GM21360 (cell line): Measurements from ENCODE around the gene ATP2B2.

Experiments used
- ATAC-seq: cut with Tn5 transposase; IDR thresholded peaks from one replicate; pipeline ENCODE4 v1.9.1; 2021; ENCODE audit warnings: mild to moderate bottlenecking, moderate library complexity; ENCODE audit not compliant: unreplicated experiment

Gene ATP2B2

DNA sequence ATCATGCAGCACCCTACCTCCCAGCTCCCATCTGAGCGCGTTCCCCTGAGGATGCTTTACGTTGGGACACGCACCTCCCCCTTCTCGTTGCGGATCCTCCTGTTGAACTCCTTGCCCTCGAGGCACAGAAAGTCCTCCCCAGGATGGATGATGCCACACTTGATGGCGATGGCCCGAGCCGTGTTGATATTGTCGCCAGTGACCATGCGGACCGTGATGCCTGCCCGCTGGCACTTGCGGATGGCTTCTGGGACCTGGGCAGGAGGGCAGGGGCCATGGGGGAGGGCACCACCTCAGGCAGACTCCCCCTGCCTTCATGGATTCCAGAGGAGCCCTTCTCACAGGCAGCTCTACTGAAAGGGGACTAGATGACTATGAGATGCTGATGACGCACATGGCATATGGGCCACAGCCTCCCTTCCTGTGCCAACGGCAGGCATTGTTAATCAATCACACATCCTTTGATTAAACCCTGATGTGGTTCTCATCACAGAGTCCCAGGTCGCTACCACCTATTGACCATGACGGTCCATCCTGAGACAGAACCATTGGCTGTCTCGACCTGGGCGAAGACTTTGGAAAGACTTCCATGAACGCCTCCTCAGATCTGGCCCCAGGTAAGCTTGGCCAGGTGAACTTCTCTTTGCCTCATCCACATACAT lies 154.9 kb downstream of the ATP2B2 start:
- no peak for ATAC-seq

DNA sequence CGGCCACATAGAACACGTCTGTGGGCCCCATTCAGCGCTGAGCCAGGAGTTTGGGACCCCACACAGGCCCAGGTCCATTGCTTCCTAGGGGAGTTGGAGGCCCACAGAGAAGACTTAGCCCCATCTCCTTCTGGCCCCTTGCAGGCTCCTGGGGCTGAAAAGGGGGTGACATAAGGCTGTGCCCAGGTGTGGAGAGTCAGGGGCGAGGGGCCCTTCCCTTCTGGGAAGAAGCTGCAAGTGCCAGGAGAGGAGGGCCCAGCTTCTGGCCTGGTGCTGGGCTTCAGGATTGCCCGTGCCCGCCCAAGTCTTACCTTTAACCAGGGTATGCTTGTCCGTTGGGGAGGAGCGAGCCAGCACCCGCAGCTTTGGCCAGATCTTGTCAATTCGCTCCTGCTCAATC lies 155.6 kb downstream of the ATP2B2 start:
- ATAC-seq: no peak

DNA sequence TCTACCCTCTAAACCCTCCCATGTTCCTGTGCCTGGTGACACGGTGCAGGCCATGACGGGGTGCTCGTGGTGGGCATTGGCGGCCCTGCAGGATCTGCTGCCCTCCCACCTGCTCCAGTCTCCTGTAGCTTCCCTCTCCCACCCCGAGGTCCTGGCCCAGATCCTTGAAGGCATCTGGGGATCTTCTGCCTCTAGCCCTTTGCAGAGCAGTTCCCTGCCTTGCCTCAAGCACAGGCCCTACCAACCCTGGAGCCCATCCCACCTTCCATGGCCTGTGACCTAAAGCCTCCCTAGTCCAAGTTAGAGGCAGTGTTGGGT lies 157.0 kb downstream of the ATP2B2 start:
- no peak for ATAC-seq

DNA sequence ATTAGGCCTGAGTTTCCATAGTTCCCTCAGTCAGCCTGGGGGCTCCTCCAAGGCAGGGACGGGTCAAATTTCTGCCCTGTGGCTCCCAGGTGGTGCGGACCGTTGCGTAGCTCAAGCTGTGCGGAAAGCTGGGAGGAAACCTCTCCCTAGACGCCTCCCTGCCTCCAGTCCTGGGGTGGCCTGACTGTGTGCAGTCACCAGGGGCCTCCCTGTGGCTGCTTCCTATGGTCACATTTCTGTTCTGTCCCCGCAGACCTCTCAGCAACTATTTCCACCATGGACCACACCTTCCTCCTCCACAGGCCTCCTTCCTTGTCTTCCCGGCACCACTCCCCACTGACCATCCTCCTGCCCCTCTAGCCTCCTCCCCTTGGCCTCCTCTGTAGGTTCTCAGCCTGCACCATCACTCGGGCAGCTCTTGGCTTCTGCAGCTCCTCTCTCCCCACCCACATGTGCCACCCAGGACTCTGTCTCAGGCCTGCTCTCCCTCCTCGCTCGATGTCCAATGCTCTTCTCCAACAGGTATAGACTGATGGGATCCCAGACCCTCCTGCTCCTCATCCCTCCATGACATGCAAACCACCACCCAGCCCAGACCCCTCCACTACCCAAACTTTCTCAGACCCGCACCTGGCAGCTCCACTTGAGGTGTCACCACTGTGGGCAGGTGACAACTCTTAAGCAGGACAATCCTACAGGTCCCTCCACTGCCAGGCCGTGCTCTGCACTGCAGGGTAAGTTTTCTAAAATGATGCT lies 157.6 kb downstream of the ATP2B2 start:
- no peak for ATAC-seq

DNA sequence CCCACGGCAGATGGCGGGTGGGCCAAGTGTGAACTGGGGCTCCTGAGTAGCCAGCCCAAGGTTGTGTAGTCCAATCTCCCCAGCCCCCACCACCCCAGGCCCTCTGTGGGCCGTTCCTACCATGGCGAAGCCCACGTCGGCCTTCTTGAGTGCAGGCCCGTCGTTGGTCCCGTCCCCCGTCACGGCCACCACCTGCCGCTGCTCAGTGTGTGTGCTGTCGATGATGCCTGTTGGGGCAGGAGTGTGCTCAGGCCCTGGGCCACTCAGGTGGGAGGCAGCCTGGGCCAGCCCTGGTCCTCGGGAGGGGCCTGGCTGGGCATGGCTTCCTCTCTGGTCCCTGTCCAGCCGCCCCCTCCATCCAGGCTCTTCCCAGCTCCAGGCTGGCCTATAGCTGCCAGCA lies 159.5 kb downstream of the ATP2B2 start:
- no peak for ATAC-seq

DNA sequence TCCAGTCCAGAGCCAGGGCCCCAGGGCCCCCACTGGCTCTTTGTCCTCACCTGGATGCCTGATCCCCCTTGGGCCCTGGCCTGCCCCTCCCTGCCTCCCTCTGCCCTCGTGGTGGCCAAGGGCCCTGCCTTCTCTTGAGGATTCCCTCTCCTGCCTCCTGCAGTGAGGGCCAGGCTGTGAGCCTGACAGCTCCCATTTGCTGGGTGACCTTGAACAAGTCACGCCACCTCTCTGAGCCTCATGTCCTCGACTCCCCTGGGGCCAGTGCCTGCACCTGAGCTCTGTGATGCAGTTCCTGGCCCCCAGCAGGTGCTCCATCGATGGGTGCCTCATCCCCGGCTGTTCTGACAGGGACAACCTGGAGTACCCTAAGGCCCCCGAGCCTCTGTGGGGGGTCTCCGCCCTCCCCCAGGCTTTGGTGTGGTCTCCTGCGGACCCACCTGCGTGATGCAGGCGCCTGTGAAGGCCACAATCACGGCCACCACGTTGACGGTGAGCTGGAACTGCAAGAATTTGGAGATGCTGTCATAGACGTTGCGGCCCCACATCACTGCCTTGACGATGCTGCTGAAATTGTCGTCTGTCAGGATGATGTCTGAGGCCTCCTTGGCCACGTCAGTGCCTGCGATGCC lies 160.3 kb downstream of the ATP2B2 start:
- ATAC-seq: no peak

DNA sequence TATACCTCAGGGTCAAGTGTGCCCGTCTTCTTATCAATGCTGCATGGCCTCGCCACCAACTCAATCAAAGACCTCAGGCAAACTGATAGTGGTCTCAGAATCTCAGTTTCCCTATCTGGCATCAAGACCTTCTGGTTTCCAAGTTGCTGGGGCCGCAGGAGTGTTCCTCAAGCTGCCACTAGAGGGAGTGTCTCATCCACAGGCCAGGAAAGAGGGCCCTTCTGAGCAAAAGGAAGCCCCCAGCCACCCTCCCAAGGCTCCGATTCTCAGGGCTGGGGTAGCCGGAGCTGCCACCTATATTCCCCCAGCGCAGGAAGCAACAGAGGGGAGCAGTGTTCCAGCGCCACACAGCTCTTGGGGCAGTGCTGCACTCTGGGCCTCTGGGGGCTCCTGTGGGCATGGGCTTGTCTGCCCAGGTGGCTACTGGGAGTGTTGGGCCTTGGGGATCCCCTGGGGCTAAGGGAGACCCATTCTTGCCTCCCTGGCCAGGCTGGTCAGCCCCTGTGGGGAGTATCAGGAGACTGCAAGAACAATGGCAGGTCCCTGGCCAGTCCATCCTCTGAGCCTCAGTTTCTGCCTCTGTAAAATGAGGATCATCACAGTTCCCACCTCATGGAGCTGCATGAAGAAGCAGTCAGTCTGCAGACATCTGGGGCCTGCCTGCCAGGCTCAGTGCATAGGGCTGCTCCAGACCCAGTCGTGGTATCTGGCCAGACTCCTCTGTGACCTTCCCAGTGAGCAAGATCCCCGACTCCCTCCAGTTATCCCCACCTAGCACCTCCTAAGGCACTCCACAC lies 161.0 kb downstream of the ATP2B2 start:
- no peak for ATAC-seq

DNA sequence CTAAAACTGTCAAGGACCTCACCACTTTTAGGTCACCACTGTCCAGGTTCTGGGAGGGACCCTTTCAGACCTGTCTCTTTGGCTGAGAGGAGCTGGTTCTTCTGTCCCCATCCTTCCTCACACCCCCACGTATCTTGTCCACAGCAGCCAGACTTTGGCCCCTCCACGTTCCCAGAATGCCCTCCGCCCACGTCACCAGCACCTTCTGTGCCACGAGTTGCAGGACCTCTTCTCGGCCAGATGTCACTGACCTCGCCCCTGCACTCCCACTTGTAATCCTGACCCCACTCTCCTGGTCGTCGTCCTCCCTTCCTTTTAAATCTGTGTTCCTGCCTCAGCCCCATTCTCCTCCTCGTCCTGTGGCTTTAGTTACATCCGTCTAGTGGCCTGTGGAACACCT lies 161.9 kb downstream of the ATP2B2 start:
- ATAC-seq: no peak

DNA sequence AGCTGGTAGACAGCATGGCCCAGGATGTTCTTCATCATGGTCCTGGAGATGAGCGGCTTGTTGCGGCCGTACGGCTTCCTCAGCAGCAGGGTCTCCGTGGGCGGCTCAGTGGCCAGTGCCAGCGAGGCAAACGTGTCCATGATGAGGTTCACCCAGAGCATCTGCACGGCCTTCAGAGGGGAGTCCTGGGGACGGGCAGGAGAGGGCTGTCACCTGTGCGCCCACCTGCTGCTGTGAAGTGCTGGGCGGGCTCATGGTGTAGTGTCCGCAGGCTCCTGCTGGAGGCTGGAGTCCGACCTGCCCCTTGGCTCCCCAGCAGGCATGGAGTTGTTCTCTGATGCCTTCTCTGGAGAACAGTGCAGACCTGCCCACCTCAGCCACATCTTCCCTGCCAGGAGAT lies 162.6 kb downstream of the ATP2B2 start:
- no peak for ATAC-seq

DNA sequence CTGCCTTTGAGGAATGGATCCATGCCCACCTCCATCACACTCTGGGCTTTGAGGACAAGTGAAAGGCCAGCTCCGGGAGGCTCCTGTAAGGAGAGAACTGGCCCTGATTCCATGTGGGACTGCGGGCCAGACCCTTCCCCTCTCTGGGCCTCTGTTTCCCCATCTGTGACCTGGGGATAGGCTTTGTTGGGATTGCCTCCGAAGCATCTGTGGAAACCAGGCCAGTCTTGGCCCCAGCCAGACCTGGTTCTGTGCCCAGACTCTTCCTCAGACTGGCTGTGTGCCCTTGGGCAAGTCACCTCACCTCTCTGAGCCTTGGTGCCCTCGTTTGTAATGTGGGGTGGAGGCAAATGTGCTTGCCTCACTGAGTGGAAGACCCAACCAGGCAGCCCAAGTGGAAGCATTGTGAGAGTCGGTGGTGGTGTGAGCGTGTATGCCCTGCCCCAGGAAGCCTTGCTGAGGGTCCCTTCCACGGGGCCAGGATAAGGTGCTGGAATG lies 163.4 kb downstream of the ATP2B2 start:
- no peak for ATAC-seq

DNA sequence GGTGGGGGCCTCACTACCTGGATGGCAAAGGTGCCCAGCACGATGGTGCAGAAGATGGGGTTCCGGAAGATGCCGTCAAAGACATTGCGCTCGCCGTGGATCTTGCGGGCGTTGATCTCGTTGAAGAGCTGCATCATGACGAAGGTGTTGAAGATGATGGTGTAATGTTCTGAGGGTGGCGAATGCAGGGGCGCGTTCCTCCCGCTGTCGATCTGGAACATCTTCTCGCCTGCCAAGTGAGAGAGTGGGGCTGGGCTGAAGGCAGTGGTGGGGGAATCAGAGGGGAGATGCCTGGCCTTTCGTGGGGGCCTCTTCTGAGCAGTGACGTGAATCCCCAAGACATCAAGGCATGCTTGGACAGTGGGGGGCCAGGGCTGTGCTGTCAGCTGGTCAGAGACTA lies 164.9 kb downstream of the ATP2B2 start:
- no peak for ATAC-seq

DNA sequence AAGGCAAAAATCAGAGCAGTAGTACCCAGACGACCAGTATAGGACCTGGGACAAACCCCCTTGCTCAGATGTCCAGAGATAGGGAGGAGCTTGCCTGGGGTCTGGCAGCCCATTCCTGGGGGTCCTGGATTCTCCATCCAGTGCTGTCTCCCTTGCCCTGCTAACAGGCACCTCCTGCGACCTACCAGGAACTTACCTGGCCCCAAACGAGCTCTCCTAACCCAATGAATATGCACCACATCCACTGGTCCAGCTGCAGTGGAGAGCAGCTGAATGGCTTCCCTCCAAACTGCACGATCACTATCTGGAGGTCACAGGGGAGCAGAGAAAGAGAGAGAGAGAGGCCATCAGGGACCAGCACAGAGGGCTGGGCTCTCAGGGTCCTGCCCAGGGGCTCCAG lies 165.3 kb downstream of the ATP2B2 start:
- ATAC-seq: no peak

DNA sequence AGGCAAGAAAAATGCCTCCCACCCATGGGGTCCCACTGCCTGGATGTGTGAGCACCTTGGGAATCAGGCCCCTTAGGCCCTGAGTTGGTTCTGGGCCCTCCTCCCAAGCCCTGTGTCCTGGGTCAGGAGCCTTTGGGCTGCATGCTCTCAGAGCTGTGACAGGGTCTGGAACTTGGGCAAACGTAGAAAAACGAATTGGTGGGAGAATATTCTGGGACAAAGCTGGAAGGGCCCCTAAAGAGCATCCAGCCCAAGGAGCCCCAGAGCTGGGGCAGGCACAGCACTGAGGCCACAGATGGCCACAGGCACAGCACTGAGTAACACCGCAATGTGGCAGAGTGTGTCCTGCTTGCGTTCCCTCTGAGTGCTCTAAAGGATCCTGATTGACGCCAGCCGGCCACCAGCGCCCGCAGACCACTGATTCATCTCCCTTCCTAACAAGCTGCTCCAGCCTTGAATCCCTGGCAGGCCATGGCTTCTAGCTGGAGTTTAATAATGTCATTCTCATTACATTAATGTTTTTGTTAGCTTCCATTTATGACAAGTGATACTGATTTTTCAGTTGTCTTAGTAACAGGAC lies 165.9 kb downstream of the ATP2B2 start:
- no peak for ATAC-seq

DNA sequence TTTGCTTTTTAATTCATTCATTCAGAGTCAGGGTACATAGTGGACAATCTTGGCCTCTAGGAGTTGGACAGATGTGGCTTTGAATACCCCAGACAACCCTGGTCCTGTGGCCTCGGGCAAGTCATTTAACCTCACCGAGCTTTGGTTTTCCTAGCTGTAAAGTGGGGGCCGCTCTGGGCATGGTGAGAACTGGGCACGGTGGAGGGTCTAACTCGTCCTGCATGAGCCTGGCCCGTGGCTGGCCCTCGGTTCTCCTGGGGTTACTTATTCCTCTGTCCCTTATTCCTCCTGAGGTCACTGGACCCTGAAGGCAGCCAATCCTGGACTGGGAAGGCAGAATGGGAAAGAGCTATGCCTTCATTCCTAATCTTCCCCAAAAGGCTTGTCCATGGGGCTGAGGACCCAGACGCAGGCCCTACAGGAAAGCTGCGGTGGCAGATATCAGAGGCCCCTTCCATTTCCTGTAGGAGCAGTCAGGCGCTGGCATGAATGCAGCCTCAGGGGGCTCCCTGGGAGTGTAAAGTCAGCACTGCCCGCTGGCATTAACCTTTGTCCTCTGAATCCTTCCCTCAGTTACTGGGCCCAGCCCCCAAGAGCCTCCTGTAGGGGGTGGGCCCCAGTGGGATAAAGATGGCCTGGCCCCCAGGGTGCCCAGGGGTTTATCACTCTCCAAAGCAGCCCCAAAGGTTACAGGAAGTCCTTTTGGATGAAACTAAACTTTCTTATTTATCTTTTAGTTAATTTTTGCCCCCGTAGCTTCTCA lies 166.6 kb downstream of the ATP2B2 start:
- no peak for ATAC-seq

DNA sequence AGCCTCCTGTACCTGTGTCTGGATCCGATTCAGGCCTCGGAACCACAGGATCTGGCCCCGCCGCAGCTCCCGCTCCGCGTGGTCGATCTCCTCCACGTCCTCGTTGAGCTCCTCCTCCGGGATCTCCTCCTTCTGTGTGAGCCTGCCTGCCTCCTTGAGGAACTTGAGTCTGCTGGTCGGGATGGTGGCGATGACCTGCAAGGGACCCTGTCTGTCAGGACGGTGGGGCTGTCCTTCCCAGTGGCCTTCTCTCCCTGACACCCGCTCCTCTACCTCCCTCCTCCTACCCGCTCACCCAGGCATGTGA lies 167.3 kb downstream of the ATP2B2 start:
- ATAC-seq: no peak

DNA sequence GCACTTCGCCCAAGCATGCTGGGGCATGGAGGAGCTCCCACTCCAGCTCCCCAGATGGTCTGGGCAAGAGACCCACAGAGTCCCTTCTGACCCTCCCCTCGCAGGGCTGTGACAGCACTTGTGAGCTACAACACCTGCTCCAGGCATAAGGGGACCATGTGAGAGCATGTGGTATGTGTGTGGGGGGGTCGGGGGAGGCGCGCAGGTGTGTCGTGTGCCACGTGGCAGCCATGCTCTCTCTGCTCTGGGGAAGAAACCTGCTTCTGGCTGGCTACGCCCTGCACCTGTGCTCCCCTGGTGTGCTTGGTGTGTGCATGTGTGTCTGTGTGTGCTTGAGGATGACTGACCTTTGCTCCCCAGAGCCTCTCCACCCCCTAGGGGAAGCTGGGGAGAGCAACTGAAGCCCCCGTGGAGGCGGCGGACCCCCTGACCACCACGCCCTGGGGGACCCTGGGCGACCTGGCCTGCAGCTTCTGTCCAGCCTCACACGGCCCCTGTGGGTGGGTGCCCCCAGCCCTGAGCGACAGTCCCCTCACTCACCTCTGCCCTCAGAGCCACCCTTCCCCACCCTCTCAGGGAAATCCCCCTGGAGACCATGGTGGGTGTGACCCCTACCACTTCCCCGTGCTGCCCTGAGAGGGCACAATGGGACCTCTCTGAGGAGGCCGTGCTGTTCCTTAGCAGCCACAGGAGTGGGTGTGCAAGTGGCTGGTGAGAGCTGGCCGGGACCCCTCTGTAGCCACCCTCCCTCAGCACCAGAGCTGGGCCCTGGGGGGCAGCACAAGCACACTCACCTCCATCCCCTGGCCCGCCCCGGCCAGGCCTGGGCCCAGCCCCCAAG lies 167.8 kb downstream of the ATP2B2 start:
- ATAC-seq: no peak

DNA sequence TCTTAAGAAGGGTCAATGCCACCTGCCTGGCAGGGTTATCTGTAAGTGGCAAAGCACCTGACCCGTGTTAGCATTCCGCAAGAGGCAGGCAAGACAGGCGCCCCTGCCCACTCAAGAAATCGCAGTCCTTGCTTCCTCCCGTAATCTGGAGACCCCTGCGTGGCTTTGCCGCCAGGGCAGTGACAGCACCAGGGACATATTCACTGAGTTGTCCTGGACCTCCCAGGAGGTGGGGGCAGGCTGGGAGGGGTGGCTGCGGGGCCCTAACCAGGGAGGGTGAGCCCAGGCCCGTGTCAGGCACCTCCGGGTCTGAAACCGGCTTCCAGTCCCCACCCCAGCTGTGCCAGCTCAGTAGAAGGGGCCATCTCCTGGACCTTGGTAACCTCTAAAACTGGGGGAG lies 168.6 kb downstream of the ATP2B2 start:
- ATAC-seq: no peak

DNA sequence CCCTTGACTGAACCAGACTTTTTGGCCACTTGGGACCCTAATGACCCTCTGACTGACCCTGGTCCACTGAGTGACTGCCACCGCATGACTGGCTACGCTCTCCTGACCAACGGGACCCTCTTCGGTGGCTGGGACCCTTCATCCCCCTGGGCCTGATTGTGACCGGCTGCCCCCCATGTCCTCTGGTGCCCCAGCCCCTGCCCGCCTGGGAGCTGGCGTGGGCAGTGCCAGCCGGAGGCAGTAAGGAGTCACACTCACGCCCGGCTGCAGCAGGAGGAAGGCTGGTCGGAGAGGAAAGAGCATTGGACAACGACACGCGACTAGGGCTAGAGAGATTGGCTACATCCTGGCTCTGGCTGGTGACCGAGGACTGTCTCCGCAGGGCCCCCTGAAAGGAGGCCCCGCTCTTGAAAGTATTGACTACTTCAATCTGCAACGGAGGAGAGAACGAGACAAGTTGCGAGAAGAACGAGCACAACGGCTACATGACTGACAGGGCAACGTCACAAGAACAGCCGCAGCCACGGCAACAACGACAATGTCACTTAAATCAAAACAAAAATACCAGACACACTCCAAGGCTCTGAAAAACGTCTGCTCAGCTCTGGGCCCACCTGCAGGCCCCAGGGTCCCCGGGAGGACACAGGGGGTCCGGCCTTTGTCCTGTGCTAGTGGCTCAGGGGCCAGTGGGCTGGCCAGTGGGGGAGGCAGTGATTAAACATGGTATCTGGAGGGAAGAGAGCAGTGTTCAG lies 169.3 kb downstream of the ATP2B2 start:
- ATAC-seq: no peak

DNA sequence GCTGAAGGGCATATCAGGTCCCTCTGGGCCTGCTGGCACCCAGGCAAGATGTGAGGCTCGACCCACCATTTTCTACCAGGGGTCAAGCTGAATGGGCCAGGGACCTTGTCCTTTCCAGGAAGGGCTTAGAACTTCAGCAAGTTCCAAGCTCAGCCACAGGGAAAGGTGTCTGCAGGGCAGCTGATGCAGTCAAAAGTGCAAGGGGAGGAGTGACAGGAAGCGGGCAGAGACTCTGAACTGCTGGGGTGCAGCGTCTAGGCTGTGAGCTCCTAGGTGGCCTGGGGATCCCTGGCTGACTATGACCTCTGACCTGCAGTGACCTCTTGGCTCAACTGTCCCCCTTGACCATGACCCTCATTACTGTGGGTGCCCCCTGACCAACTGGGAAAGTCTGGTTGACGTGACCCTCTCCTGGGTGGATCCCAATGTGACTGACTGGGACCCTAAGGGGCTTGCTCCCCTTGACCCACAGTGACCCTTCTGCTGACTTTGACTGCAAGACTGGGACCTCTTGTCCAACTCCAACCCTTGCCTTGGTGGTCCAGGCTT lies 170.1 kb downstream of the ATP2B2 start:
- ATAC-seq: no peak
